Smooth muscle cell (in vitro differentiated cells): Measurements from ENCODE around the gene DLGAP1. TPM values are rescaled to one million over a fixed set of nuclear protein-coding genes. Genes with fewer than 3 reads are reported as not detected.

Experiments used
- DNase-seq: peaks from one replicate; lab custom pipeline; 2025; ENCODE audit not compliant: unreplicated experiment; lab: John Stamatoyannopoulos, UW
- H2AFZ ChIP-seq: fragments of 200-600 bp; sonication (generic); 2 replicates; pipeline ENCODE4 v1.6.0; 2016; ENCODE audit warnings: antibody characterized with exemption, low read depth, mild to moderate bottlenecking
- H3F3A ChIP-seq: fragments of 200-600 bp; sonication (generic); 2 replicates; pipeline ENCODE4 v1.6.0; 2017; ENCODE audit warnings: antibody characterized with exemption, low read depth
- H3K27ac ChIP-seq: fragments of 200-600 bp; sonication (generic); 2 replicates; pipeline ENCODE4 v1.5.1; 2016; ENCODE audit warnings: low read depth, mild to moderate bottlenecking
- H3K27me3 ChIP-seq: fragments of 200-600 bp; sonication (generic); 2 replicates; pipeline ENCODE4 v1.6.1; 2016; ENCODE audit warnings: low read depth, mild to moderate bottlenecking
- H3K36me3 ChIP-seq: fragments of 200-600 bp; sonication (generic); 2 replicates; pipeline ENCODE4 v1.5.1; 2016; ENCODE audit warnings: low read depth
- H3K4me1 ChIP-seq: fragments of 200-600 bp; sonication (generic); 2 replicates; pipeline ENCODE4 v1.5.1; 2016; ENCODE audit warnings: low read depth
- H3K4me2 ChIP-seq: fragments of 200-600 bp; sonication (generic); 2 replicates; pipeline ENCODE4 v1.6.0; 2016; ENCODE audit warnings: mild to moderate bottlenecking
- H3K4me3 ChIP-seq: fragments of 200-600 bp; sonication (generic); 2 replicates; pipeline ENCODE4 v1.5.1; 2016; ENCODE audit warnings: mild to moderate bottlenecking
- H3K79me2 ChIP-seq: fragments of 200-600 bp; sonication (generic); 2 replicates; pipeline ENCODE4 v1.6.0; 2016; ENCODE audit warnings: low read depth, mild to moderate bottlenecking
- H3K9ac ChIP-seq: fragments of 200-600 bp; sonication (generic); 2 replicates; pipeline ENCODE4 v1.6.0; 2016; ENCODE audit warnings: low read depth
- H3K9me3 ChIP-seq: fragments of 200-600 bp; sonication (generic); replicated peaks from 2 replicates; pipeline ENCODE4 v1.5.1; 2016; ENCODE audit warnings: low read depth
- H4K20me1 ChIP-seq: fragments of 200-600 bp; sonication (generic); 2 replicates; pipeline ENCODE4 v1.6.0; 2016; ENCODE audit warnings: low read depth
- CTCF ChIP-seq: fragments of 200-600 bp; sonication (generic); IDR thresholded peaks from 2 replicates; pipeline ENCODE4 v1.5.1; 2017; ENCODE audit warnings: borderline replicate concordance, mild to moderate bottlenecking, antibody characterized with exemption; ENCODE audit not compliant: insufficient read depth, poor library complexity, severe bottlenecking
- WGBS: methylation state at CpG from one replicate; pipeline ENCODE4 v1.1.7; 2016; ENCODE audit warnings: low lambda C conversion rate; 5-methylcytosine and 5-hydroxymethylcytosine counted together
- polyA plus RNA-seq: library from polyadenylated mRNA; unstranded; fragments of >200 nt; fragmentation: Nextera tagmentation; extraction: Ambion mirVana; gene quantifications from 2 replicates; pipeline ENCODE4 v1.2.1, GENCODE V29; 2016
- total RNA-seq: library from RNA; depleted of rRNA; stranded (reverse); fragments of >200 nt; gene quantifications from 2 replicates; pipeline ENCODE4 v1.2.3, GENCODE V29; 2014

The DLGAP1 gene
- total and polyA plus RNA-seq, 2 experiments from 2014 or later = 2.6 to 11.3 TPM

GRCh38 chr18:3450012-3450798 lies 1004.9 kb downstream of the DLGAP1 start, which contains the start of gene TGIF1:
Gene TGIF1, plus strand, starts transcription at chr18:3450172. Its CDS starts 318 bp downstream, at chr18:3450490.
- H3K4me3 ChIP-seq = peak within 1 kb of the TSS; percentile 95
- DNase-seq = peak; percentile 74
- TF ChIP-seq CTCF = no peak
- H3K4me2 ChIP-seq = peak within 1 kb of the TSS; percentile 92
- H3K27me3 ChIP-seq = no peaks in the 10 kb centered on the region
- H3K9me3 ChIP-seq = no peaks in the 10 kb centered on the region
- H2AFZ ChIP-seq = no peak within 1 kb of the TSS
- H3K27ac ChIP-seq = peak within 1 kb of the TSS; percentile 99
- peaks cover 49% of the 10 kb centered on the region for H3K79me2 ChIP-seq
- no peaks in the 10 kb centered on the region for H3K36me3 ChIP-seq
- WGBS = 2% methylated on average over 51 of the region's 71 CpGs
- H3K4me1 ChIP-seq = peaks cover 36% of the 10 kb centered on the region
- H3F3A ChIP-seq = peaks cover 17% of the 10 kb centered on the region
- H3K9ac ChIP-seq = peak within 1 kb of the TSS; percentile 99
- peaks cover 30% of the 10 kb centered on the region for H4K20me1 ChIP-seq

DNA sequence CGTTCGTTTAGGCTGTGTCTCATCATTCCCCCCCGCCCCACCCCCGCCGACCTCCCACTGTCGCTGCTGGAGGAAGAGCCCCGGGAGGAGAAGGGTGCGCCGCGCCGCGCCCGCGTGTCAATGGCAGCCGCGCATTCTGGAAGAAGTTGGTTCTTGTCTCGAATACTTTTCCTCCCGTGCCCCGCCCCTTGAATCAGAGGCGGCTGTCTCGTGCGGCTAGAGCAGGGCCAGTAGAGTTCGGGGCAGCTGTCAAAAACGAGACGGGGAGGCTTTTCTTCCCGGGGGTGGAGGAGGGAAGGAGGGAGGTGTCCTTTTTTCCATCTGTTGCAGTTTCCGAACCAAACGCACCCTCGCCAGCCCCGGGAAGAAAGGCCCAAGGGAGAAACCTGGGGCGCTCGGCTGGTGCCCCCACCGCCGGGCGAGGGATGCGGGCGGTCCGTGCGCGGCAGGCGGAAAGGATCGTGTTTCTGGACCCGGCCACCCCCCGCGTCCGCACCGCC lies 1005.5 kb downstream of the DLGAP1 start:
- peaks cover 24% of the 10 kb centered on the region for H4K20me1 ChIP-seq
- H3K4me3 ChIP-seq = peak overlapping the region; percentile 95
- peaks cover 43% of the 10 kb centered on the region for H3K79me2 ChIP-seq
- H3K9me3 ChIP-seq = no peaks in the 10 kb centered on the region
- H3K4me2 ChIP-seq = peak overlapping the region; percentile 92
- no peak for TF ChIP-seq CTCF
- H3F3A ChIP-seq = peaks cover 17% of the 10 kb centered on the region
- H3K27ac ChIP-seq = peak overlapping the region; percentile 99
- peak overlapping the region; percentile 99 for H3K9ac ChIP-seq
- no peak overlapping the region for H2AFZ ChIP-seq
- H3K36me3 ChIP-seq = no peaks in the 10 kb centered on the region
- peaks cover 29% of the 10 kb centered on the region for H3K4me1 ChIP-seq
- WGBS = under 1% methylated on average over 43 of the region's 47 CpGs
- H3K27me3 ChIP-seq = no peaks in the 10 kb centered on the region
- DNase-seq = no peak

GRCh38 chr18:3448838-3449511 lies 1006.1 kb downstream of the DLGAP1 start:
- H3K79me2 ChIP-seq = peaks cover 37% of the 10 kb centered on the region
- TF ChIP-seq CTCF = no peak
- DNase-seq = peak; percentile 78
- H4K20me1 ChIP-seq = peaks cover 18% of the 10 kb centered on the region
- H3K36me3 ChIP-seq = no peaks in the 10 kb centered on the region
- peak overlapping the region; percentile 95 for H3K4me3 ChIP-seq
- H2AFZ ChIP-seq = no peak overlapping the region
- H3K27me3 ChIP-seq = no peaks in the 10 kb centered on the region
- peak overlapping the region; percentile 99 for H3K9ac ChIP-seq
- peak overlapping the region; percentile 92 for H3K4me2 ChIP-seq
- no peaks in the 10 kb centered on the region for H3K9me3 ChIP-seq
- WGBS = under 1% methylated on average over 38 of the region's 38 CpGs
- H3K27ac ChIP-seq = peak overlapping the region; percentile 99
- H3K4me1 ChIP-seq = peaks cover 23% of the 10 kb centered on the region
- peaks cover 14% of the 10 kb centered on the region for H3F3A ChIP-seq
